HEK293 (cell line): Measurements from ENCODE around the gene IDI2.

Source experiments
- CTCF ChIA-PET: fragments of 350-600 bp; formaldehyde crosslinking; extraction: SDS; loops from one replicate; lab custom pipeline; 2021; ENCODE audit warnings: antibody characterized with exemption; lab: Yijun Ruan, JAX
- POLR2A ChIA-PET: fragments of 300-600 bp; formaldehyde crosslinking; extraction: SDS; loops from one replicate; lab custom pipeline; 2020; ENCODE audit warnings: antibody characterized with exemption, inconsistent platforms; lab: Yijun Ruan, JAX
- H3K27ac ChIP-seq: fragments of 200-500 bp; sonication (Bioruptor generic); 2 replicates; pipeline ENCODE4 v1.5.1; 2014; ENCODE audit warnings: low read depth, low read length, control low read depth, inconsistent platforms; ENCODE audit errors: extremely low read depth
- H3K36me3 ChIP-seq, 2 experiments: fragments of 200-500 bp in 1 of 2; sonication (Bioruptor generic) in 1 of 2; 1 replicate in 1 of 2; 2 replicates in 1 of 2; pipeline ENCODE4 v1.5.1; 2014 to 2017; ENCODE audit warnings: inconsistent platforms in 2 of 2, low read length in 2 of 2; ENCODE audit not compliant: control insufficient read depth in 2 of 2, insufficient read depth in 1 of 2
- H3K4me1 ChIP-seq: fragments of 200-500 bp; sonication (Bioruptor generic); 2 replicates; pipeline ENCODE4 v1.5.1; 2014; ENCODE audit warnings: mild to moderate bottlenecking, low read length, inconsistent platforms; ENCODE audit not compliant: control insufficient read depth, insufficient read depth
- H3K4me3 ChIP-seq: 2 replicates; pipeline ENCODE4 v1.5.1; 2011; ENCODE audit warnings: low read depth, mild to moderate bottlenecking, control low read depth, low read length, moderate library complexity
- H3K9me3 ChIP-seq: fragments of 200-500 bp; sonication (Bioruptor generic); 2 replicates; pipeline ENCODE4 v1.5.1; 2014; ENCODE audit warnings: low read depth, low read length, inconsistent platforms; ENCODE audit not compliant: control insufficient read depth, insufficient read depth
- BCL11B ChIP-seq: fragments of 450-650 bp; formaldehyde crosslinking; IDR thresholded peaks from 2 replicates; pipeline ENCODE4 v1.5.1; 2016; ENCODE audit warnings: low read depth, missing biosample characterization, missing genetic modification characterization
- GLI2 ChIP-seq: fragments of 450-650 bp; formaldehyde crosslinking; IDR thresholded peaks from 2 replicates; pipeline ENCODE4; 2017; ENCODE audit warnings: missing biosample characterization, missing genetic modification characterization, low read depth, borderline replicate concordance
- KLF8 ChIP-seq: fragments of 450-650 bp; formaldehyde crosslinking; IDR thresholded peaks from 2 replicates; pipeline ENCODE4 v1.5.1; 2016; ENCODE audit warnings: missing biosample characterization, missing genetic modification characterization
- MEIS1 ChIP-seq: sonication (generic); formaldehyde crosslinking; IDR thresholded peaks from 2 replicates; pipeline ENCODE4 v1.8.1; 2022; ENCODE audit warnings: missing genetic modification reagents, mild to moderate bottlenecking, borderline replicate concordance
- ZBTB7A ChIP-seq: fragments of 450-650 bp; formaldehyde crosslinking; IDR thresholded peaks from 2 replicates; pipeline ENCODE4 v1.5.1; 2016; ENCODE audit warnings: low read depth, missing biosample characterization, missing genetic modification characterization
- ZBTB8A ChIP-seq: fragments of 450-650 bp; formaldehyde crosslinking; IDR thresholded peaks from 2 replicates; pipeline ENCODE4 v1.5.1; 2016; ENCODE audit warnings: missing biosample characterization, missing genetic modification characterization
- ZFP3 ChIP-seq: fragments of 450-650 bp; formaldehyde crosslinking; IDR thresholded peaks from 2 replicates; pipeline ENCODE4 v1.5.1; 2016; ENCODE audit warnings: low read depth, missing biosample characterization, missing genetic modification characterization
- ZNF10 ChIP-seq: fragments of 450-650 bp; formaldehyde crosslinking; IDR thresholded peaks from 2 replicates; pipeline ENCODE4 v1.5.1; 2017; ENCODE audit warnings: missing biosample characterization, missing genetic modification characterization
- ZNF138 ChIP-seq: fragments of 450-650 bp; formaldehyde crosslinking; IDR thresholded peaks from 2 replicates; pipeline ENCODE4 v1.5.1; 2016; ENCODE audit warnings: missing biosample characterization, missing genetic modification characterization, borderline replicate concordance
- ZNF16 ChIP-seq: fragments of 450-650 bp; formaldehyde crosslinking; IDR thresholded peaks from 2 replicates; pipeline ENCODE4 v1.5.1; 2016; ENCODE audit warnings: low read depth, missing biosample characterization, missing genetic modification characterization
- ZNF184 ChIP-seq: fragments of 450-650 bp; IDR thresholded peaks from 2 replicates; pipeline ENCODE4 v1.5.1; 2018; ENCODE audit warnings: missing biosample characterization, mild to moderate bottlenecking, missing genetic modification characterization
- ZNF19 ChIP-seq: fragments of 450-650 bp; formaldehyde crosslinking; IDR thresholded peaks from 2 replicates; pipeline ENCODE4; 2016; ENCODE audit warnings: missing biosample characterization, missing genetic modification characterization, low read depth
- ZNF23 ChIP-seq: fragments of 450-650 bp; formaldehyde crosslinking; IDR thresholded peaks from 2 replicates; pipeline ENCODE4 v1.5.1; 2016; ENCODE audit warnings: missing biosample characterization, missing genetic modification characterization, borderline replicate concordance
- ZNF521 ChIP-seq: fragments of 450-650 bp; formaldehyde crosslinking; IDR thresholded peaks from 2 replicates; pipeline ENCODE4 v1.5.1; 2017; ENCODE audit warnings: missing biosample characterization, mild to moderate bottlenecking, missing genetic modification characterization
- ZNF707 ChIP-seq: fragments of 450-650 bp; formaldehyde crosslinking; IDR thresholded peaks from 2 replicates; pipeline ENCODE4 v1.5.1; 2016; ENCODE audit warnings: missing biosample characterization, missing genetic modification characterization
- ZSCAN16 ChIP-seq: fragments of 450-650 bp; formaldehyde crosslinking; IDR thresholded peaks from 2 replicates; pipeline ENCODE4 v1.5.1; 2016; ENCODE audit warnings: missing biosample characterization, missing genetic modification characterization
- TF ChIP-seq, protein P1 (sequence below): fragments of 450-650 bp; formaldehyde crosslinking; IDR thresholded peaks from 2 replicates; pipeline ENCODE4 v1.5.1; 2016; ENCODE audit warnings: missing biosample characterization, missing genetic modification characterization
- TF ChIP-seq, protein P2 (sequence below): fragments of 450-650 bp; formaldehyde crosslinking; IDR thresholded peaks from 2 replicates; pipeline ENCODE4; 2016; ENCODE audit warnings: missing biosample characterization, missing genetic modification characterization

Gene IDI2

DNA sequence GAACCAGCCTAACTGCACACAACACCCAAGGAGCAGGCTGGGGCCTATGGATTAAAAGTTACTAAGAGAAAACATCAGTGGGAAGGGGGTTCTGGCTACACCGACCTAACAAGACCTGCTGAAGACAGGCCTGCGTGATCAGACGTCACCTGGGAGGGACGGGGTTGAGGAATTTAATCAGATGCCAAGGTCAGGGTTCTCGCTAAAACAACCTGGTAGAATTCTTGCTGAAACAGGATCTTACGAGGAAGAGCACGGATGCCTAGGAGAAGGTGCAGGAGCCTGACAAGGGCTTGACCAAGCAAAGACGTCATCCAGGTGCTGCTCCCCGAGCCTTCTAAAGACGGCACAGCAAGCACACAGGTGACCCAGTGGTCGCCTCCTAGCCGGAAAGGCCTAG lies 1.6 kb downstream of the IDI2 start:
- TF ChIP-seq ZNF184 (tag by site-specific recombination) (no peak), BCL11B (no peak), ZNF19 (tag by site-specific recombination) (no peak), ZNF23 (tag by site-specific recombination) (no peak)
- H3K4me3 ChIP-seq: no peak overlapping the region
- no peak overlapping the region for H3K27ac ChIP-seq
- ChIA-PET CTCF (interaction anchor here (0.6 to 0.7 kb wide), 2 partner anchors 34 to 51 kb away, joined by 3 read pairs; no protein-coding TSS in a partner anchor), POLR2A (no interaction called here)
- H3K4me1 ChIP-seq: no peaks in the 10 kb centered on the region
- no peaks in the 10 kb centered on the region for H3K9me3 ChIP-seq
- H3K36me3 ChIP-seq: peaks cover 3 to 16% of the 10 kb centered on the region in 2 experiments; a peak in 2 of 3 replicates

DNA sequence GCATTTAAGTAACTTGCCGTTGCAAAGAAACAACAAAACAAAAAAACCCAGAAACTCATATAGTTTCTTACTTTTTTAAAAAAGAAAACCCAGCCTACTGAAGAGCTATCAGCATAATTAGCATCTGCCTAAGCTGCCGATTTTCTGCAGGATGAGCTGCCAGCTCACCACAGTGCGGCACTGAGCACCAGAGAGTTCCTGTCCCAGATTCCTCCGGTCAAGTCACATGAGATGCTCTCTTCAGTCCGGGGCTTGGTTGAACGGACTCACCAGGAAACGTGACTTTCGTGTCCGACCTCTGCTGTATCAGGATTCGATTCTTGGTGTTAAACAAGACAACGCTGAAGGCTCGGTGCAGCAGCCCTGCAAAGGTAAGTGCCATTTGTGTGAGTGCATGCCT lies 3.2 kb downstream of the IDI2 start:
- no peaks in the 10 kb centered on the region for H3K4me1 ChIP-seq
- peaks cover 8 to 27% of the 10 kb centered on the region in 2 experiments for H3K36me3 ChIP-seq
- CTCF ChIA-PET: interaction anchor here (0.7 kb wide), 1 partner anchor 438 kb away, joined by 3 read pairs; no protein-coding TSS in a partner anchor
- no peak overlapping the region for H3K27ac ChIP-seq
- POLR2A ChIA-PET: interaction anchor here (0.7 kb wide), 1 partner anchor 18 kb away, joined by 3 read pairs; no protein-coding TSS in a partner anchor
- H3K9me3 ChIP-seq: no peaks in the 10 kb centered on the region
- H3K4me3 ChIP-seq: no peak overlapping the region
- no peak for TF ChIP-seq BCL11B
- TF ChIP-seq, protein P1, sequence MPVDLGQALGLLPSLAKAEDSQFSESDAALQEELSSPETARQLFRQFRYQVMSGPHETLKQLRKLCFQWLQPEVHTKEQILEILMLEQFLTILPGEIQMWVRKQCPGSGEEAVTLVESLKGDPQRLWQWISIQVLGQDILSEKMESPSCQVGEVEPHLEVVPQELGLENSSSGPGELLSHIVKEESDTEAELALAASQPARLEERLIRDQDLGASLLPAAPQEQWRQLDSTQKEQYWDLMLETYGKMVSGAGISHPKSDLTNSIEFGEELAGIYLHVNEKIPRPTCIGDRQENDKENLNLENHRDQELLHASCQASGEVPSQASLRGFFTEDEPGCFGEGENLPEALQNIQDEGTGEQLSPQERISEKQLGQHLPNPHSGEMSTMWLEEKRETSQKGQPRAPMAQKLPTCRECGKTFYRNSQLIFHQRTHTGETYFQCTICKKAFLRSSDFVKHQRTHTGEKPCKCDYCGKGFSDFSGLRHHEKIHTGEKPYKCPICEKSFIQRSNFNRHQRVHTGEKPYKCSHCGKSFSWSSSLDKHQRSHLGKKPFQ: no peak
- TF ChIP-seq GLI2 (tag by site-specific recombination): no peak
- TF ChIP-seq ZNF10 (tag by site-specific recombination): no peak
- TF ChIP-seq ZSCAN16 (tag by site-specific recombination): no peak
- TF ChIP-seq ZFP3: no peak
- no peak for TF ChIP-seq MEIS1
- TF ChIP-seq, protein P2, sequence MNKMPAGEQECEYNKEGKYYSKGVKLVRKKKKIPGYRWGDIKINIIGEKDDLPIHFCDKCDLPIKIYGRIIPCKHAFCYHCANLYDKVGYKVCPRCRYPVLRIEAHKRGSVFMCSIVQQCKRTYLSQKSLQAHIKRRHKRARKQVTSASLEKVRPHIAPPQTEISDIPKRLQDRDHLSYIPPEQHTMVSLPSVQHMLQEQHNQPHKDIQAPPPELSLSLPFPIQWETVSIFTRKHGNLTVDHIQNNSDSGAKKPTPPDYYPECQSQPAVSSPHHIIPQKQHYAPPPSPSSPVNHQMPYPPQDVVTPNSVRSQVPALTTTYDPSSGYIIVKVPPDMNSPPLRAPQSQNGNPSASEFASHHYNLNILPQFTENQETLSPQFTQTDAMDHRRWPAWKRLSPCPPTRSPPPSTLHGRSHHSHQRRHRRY (tag by site-specific recombination): no peak
- no peak for TF ChIP-seq ZBTB8A
- TF ChIP-seq ZBTB7A (tag by site-specific recombination): no peak
- TF ChIP-seq ZNF16 (tag by site-specific recombination): no peak
- TF ChIP-seq, all 188 proteins: peak for 0

DNA sequence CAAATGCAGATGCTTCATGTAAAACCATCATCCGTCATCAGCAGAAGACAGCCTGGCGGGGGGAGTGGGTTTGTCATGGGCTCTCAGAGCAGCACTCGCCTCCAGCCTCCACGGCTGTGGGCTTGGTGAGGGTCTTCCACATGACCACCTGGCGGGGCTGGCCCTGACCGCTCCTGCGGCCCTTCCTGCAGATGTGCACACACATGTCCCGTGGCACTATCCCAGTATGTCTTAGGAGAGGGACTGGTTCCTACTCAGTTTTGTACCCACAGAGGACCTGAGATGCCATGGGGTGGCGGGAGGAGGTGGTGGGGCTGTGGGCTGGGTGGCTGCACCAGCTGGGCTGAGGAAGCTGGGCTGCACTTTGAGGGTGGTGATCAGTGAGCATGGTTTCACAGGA lies 4.7 kb downstream of the IDI2 start:
- Histone ChIP-seq H3K4me1 (no peaks in the 10 kb centered on the region), H3K4me3 (no peak overlapping the region), H3K27ac (no peak overlapping the region)
- POLR2A ChIA-PET: no interaction called here
- TF ChIP-seq KLF8 (tag by site-specific recombination): no peak
- no peak for TF ChIP-seq ZNF707 (tag by site-specific recombination)
- no peak for TF ChIP-seq ZNF138 (tag by site-specific recombination)
- TF ChIP-seq ZNF521: no peak
- TF ChIP-seq, all 188 proteins: peak for 0
- Histone ChIP-seq H3K36me3 (peaks cover 14 to 42% of the 10 kb centered on the region in 2 experiments), H3K9me3 (no peaks in the 10 kb centered on the region)
- CTCF ChIA-PET: no interaction called here
